HTR-8/SVneo (cell line): ENCODE data around the gene KMT2C.

Experiments
- DNase-seq: peaks from one replicate; pipeline ENCODE4 v3.0.0; 2011; ENCODE audit warnings: low spot score, mixed read lengths; ENCODE audit not compliant: insufficient read length
- FAIRE-seq: peaks from 2 replicates; lab custom pipeline; 2011; peaks lifted over from hg19 to GRCh38; lab: Jason Lieb, UNC

The KMT2C gene

DNA sequence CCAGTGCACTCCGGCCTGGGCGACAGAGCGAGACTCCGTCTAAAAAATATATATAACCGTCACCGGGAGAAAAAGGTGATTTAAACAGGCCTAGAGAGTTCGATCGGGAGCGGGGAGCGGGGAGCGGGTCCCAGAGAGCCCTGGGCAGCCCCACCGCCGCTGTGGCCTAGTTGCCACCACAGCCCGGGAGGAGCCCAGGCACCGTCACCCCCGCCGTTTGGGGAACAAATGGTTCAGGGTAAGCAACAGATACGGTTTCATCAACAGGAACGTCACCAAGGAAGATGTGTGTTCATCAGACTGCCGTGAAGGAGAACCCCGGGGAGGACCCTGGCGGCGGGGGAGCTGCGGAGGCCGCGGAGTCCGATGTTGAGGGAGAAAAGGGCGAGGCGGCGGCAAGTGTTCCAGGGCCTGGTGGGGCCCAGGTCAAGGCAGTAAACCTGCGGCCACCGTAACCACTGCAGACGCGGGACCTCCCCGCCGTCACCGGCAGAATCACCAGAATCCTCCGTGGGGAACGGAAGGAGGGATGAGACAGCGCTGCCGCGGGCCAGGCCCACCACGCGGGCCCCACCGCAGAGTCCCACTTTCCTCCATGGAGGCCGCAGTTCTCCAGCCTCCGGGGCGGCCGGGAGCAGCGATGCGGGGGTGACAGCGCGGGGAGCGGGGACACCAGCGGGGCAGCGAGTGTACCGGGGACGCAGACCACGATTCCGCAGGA, 306.9 kb downstream of the KMT2C start:
- FAIRE-seq, result no peak
- no peak for DNase-seq

DNA sequence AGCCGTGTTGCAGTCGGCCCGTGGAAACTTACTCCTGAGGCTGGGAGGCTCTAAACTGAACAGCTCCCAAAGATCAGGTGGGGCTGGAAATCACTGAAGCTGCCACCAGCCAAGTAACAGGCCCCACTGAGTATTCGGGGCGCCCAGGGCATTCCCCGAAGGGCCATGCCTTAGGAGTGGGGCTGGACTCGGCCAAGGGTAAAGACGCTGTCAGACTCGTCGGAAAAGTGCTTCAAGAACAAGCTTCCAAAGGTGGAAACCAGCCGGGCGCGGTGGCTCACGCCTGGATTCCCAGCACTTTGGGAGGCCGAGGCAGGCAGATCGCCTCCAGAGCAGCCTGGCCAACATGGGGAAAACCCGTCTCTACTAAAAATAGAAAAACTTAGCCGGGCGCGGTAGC, 307.6 kb downstream of the KMT2C start:
- no peak for DNase-seq
- no peak for FAIRE-seq

DNA sequence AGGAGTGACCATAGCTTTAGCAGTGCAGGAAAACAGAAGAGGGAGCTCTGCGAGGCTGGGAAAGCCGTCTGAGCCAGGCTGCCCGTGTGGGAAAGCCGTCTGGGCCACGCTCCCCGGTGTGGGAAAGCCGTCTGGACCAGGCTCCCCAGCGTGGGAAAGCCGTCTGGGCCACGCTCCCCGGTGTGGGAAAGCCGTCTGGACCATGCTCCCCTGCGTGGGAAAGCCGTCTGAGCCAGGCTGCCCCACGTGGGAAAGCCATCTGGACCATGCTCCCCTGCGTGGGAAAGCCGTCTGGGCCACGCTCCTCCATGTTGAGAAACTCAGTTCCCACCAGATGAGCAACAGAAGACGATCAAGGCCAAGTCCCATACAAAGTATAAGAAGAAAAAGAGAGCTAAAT, 308.6 kb downstream of the KMT2C start:
- DNase-seq (no peak), FAIRE-seq (no peak)

DNA sequence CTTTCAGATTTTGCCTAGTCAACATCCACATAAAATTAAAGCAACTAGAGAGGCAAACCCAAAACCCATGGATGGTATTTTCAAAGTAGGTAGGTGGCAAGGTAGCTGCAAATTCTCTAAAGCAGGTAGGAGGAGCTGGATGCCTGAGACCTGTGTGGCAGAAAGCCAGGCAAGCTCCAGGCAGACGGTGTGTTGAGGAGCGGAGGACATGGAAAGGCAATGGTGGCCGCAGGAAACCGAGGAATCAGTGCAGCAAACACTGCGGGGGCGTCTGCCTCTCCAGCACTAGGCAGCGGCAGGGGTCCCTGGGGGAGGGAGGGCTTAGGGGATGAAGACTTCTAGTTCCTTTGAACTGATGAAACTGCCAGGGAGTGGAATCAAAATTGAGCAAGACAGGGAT, 309.1 kb downstream of the KMT2C start:
- no peak for FAIRE-seq
- DNase-seq, result no peak

DNA sequence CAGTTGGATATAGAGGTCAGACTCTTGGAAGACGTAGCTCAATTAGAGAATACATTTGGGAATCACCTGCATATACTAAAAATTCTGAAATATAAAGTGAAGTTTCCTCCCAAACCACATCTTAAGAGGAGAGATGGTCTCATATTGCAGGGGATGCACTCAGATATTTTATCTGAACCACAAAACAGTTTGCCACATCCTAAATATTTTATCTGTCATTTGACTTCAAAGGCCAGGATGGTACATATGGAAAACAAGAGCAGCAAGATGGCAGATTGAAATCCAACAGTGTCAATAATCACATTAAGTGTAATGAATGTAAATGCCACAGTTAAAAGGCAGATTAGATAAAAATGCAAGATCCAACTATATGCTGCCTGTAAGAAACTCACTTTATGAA, 313.3 kb downstream of the KMT2C start:
- DNase-seq (no peak), FAIRE-seq (no peak)

DNA sequence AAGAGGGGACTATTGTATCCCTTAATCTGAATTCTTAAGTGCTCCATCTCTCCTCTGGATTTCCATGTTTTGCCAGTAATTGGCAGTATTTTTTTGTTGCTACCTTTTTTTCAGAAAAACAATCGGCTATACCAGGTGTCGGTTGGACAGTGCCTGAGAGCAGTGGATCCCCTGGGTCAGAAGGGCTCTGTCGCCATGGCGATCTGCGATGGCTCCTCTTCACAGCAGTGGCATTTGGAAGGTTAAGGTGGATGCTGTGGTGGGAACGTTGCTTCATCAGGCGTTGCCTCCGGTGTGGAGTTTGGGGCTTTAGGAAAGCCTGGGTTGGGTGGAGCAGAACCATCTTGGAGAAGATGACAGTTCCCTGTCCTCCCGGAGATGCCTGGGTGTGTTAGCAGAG, 314.4 kb downstream of the KMT2C start:
- FAIRE-seq (no peak), DNase-seq (no peak)

DNA sequence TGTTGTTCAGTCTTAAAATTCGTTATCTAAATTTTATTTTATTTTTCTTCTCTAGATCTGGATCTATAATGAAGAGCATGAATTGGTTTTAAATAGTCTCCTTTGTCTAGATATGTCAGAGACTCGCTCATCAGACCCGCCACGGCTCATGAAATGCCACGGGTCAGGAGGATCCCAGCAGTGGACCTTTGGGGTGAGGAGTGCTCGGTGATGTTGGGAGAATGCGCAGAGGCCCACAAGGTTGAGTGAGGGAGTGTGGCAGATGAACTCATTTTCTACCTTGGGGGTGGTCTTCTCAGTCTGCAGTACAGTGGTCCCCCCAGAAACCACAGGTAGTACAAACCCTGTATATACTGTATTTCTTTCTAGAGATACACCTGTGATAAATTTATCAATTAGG, 315.0 kb downstream of the KMT2C start:
- DNase-seq (no peak), FAIRE-seq (no peak)

DNA sequence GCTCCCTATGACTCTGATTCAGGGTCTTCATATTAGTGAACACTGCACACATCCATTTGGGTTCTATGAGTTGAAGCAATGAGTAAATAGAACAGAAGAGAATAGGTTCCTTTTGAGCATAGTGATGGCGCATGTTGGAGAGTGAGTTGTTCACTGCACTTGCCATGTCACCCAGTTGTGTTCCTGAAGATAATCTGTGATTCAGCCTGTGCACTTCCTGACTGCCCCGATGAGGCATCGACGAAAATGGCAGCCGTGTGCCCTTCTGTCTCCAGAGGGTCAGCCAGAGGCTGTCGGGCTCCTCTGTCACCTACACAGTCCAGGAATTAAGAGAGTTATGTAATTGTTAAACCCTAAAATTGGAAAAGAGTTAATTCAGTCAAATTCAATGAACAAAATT, 315.6 kb downstream of the KMT2C start:
- FAIRE-seq (no peak), DNase-seq (no peak)

DNA sequence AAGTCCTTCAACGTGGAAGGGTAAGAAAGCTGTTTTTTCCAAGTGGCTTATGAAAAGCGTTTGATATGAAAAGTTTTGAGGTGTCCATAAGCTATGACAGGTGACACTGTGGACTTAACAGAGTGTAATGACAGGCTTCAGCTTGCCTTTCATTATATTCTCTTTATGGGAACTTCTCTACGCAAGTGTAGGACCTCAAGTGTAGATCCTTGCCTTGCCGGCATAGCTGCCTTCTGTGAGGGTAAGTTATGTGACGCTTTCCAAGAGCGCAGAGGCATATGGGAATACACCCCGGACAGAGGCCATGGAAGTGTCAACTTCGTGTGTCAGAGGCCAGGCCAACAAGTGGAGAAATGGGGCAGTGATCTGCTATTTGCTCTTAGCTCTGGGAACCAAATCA, 318.4 kb downstream of the KMT2C start:
- FAIRE-seq, result no peak
- no peak for DNase-seq

DNA sequence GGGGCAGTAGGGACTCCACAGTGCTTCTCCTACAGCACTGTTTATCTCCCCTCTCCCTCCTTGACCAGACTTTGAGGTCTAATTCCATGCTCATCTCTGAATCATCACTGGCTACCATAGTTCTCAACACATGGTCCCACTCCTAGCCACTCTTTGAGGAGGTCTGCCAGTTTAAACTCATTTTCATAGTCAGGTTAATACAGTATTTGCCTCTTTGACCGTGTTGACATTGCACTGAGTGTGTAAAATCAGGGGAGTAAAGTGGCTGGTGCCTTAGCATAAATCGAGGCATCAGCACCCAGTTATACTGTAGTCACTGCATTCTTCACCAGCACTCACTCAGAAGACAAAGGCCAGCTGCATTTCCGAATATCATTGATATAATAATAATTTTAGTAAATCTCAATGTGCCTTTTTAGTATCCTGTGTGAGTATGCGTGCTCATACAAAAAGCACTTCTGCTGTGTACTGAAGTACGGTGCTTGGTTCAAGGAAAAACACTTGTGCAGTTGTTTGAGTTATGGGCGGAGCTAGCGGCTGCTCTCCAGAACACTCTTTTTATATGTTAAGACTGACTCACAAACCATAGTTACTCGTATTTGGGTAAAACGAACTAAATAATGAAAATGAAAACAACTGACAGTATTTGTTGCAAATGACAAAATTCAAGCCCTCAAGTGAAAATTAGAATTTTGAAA, 320.6 kb downstream of the KMT2C start:
- FAIRE-seq (no peak), DNase-seq (no peak)

DNA sequence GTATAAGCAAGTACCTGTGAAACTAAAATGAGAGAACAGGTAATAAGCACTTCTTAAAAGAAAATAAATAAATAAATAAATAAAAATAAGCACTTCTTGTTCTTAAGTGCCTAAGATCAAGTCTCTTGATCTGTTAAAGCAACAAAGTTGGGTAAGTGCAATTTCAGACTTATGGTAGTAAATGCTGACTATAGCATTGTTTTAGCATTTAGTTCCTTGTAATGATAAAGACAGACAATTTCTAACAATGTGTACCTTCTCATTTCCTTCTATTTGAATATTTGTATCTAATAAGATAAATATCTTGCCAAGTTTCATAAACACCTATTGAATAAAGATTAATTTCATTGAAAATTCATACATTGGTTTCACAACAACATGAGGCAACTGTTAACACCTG, 323.0 kb downstream of the KMT2C start:
- DNase-seq (no peak), FAIRE-seq (no peak)

DNA sequence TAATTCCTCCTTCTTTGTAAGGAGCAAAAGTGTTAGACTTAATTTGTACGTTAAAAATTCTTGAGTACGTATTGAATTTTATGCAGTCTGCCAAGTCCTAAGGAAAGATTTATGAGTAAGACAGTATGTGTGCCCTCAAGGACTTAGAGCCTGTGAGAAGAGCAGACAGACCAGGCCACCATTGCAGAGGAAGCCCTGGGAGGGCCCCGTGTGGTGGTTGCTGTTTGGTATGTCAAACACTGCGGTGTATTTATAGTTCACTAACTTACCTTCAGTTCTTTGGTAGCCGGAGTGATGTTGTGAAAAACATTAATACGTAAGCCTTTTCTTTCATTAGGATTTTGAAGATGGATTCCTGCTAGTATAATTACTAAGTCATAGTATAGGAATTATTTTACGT, 327.4 kb downstream of the KMT2C start:
- FAIRE-seq (no peak), DNase-seq (no peak)

DNA sequence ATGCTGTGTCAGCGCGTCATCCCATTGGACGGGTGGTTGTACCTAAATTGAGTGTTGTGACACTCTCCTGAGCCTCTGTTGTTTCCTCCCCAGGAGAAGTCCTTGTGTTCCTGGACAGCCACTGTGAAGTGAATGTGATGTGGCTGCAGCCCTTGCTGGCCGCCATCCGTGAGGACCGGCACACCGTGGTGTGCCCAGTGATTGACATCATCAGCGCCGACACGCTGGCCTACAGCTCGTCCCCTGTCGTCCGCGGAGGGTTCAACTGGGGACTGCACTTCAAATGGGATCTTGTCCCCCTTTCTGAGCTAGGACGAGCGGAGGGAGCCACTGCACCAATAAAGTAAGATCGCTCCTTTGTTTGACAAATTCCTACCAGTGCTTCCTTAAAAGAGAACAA, 327.9 kb downstream of the KMT2C start:
- FAIRE-seq (no peak), DNase-seq (no peak)

DNA sequence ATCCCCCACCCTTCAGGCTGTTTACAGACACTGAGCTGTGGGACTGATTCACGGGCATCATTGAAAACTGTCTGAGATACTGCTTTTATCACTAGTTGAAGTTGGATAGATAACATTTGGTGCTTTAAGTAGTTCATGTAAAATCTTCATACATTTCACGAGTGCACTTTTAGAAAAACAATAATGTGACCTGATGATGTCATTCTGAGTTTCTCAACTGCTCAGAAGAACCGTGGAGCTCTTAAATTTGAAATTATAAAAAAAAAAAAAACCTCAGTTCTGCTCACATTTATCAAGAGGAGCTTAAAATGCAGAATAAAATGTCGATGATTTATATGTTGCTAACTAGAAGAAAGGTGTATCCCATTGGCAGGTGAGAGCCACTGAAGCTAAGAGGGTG, 328.8 kb downstream of the KMT2C start:
- FAIRE-seq, result no peak
- DNase-seq, result no peak

DNA sequence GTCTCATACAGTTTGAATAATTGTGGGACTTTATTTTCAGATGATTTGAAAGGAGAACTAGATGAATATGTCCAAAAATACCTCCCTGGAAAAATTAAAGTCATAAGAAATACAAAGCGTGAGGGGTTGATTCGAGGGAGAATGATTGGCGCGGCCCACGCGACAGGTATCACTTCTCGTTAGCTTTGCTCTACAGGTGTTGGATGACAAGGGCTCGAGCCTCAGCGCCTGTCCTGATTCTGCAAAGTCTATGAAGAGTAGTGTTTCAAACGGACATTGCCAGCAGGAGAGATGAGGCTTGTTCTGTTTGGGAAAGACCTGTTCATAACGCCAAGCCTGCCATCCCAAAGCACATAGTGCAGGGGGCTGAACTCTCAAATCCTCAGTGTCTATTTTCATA, 330.6 kb downstream of the KMT2C start:
- FAIRE-seq (no peak), DNase-seq (no peak)

DNA sequence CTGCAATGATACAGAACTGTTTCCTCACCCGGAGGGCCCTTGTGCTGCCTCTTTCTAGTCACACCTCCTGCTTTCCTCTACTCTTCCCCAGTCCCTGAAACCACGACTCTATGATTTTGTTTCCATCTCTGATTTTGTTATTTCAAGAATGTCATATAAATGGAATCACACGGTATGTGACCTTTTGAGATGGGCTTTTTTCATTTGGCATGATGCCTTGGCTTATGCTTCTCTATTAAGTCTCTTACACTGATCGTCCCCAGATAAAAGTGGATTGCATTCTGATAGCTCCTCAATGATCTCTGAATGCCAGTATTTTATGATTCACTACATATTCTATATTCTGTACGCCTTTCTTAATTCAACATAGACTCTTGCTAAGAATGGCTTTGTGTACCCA, 332.1 kb downstream of the KMT2C start:
- no peak for DNase-seq
- no peak for FAIRE-seq

DNA sequence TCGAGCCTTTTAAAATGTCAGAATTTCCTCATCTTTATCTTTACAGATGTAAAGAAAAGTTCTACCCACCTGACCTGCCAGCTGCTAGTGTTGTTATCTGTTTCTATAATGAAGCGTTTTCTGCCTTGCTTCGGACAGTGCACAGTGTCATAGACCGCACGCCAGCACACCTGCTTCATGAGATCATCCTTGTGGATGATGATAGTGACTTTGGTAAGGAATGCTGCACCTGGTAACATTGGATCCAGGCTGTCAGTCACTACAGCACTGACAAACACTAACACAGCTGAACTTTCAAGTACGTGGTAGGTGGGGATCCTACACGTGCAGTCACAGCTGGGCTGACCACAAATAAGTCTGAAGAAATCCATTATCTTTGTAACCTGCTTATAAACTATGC, 332.7 kb downstream of the KMT2C start:
- no peak for DNase-seq
- no peak for FAIRE-seq

DNA sequence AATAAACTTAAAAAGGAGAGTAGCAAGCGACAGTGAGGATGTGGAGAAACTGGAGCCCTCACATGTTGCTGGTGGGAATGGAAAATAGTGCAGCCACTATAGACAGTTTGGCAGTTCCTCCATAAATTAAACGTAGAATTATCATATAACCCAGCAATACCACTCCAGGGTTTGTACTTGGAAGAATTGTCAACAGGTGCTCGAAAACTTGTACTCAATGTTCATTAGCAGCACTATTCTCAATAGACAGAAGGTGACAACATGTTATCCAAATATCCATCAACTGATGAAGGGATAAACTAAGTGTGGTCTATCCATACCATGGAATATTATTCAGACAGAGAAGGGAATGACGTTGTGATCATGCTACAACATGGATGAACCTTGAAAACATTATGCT, 338.5 kb downstream of the KMT2C start:
- FAIRE-seq, result no peak

DNA sequence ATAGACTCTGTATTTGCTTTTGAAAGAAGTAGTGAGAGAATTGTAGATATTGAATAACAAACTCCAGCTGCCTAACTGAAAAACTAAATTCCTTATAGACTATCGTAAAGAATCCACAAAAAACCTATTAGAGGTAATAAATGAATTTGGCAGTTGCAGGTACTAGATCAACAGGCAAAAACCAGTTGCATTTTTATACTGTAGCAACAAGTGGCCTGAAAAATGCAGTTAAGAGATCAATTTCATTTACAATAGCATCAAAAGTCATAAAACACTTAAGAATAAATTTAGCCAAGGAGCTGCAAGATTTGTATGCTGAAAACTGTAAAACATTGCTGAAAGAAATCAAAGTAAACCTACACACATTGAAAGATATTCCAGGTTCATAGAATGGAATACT, 340.0 kb downstream of the KMT2C start:
- DNase-seq (no peak), FAIRE-seq (no peak)

More for the DNA sequence above, 338.5 kb downstream of the KMT2C start:
- no peak for DNase-seq

DNA sequence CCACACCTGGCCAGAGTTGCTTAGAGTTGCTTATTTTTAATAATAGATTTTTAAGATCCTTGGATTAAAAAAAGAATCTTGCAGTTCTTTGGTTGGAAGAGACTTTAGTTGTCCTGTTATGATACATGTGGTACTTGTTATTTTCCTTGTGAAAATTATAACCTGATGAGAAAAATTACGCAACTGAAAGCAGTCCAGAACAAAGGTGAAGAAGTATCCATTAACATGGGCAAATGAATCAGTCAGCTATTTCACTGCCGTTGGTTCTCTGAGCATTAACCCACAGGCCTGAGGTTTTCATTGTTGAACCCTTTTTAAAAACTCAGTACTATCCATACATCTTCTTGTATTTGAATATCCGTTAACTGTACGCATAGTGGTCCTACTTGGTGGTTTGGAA, 342.1 kb downstream of the KMT2C start:
- no peak for DNase-seq
- FAIRE-seq, result no peak

DNA sequence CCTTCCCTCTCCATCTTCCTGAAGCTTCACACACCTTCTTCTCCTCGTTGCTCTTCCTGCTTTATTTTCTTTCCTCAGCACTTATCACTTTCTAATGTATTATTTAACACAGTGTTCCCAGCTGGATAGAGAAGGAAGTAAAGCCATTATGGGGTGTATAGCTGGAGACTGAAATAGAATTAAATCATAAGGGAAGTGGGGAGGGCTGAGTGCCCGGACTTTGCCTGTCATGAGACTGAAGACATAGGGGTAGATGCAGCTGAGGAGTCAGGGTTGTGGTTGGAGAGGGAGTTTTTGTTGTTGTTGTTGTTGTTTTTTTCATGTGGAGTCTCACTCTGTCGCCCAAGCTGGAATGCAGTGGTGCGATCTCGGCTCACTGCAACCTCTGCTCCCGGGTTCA, 345.1 kb downstream of the KMT2C start:
- FAIRE-seq (no peak), DNase-seq (no peak)

DNA sequence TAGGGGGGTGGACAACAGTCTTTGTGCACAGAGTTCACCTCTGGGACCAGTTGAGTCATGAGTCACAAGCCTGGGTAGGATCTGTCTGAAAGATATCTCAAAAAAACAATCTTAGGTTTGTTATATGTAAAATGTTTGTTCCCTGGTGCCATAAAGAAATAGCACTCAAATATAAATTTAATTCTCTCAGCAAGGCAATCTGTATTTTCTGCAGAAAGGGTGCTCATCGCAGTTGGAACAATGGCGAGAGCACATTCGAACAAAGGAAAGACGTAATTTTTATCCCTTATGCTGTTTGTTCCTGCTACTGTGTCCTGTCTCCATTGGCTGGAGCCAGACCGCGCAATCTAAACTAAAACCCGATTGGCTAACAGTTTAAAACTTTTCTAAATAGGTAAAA, 346.6 kb downstream of the KMT2C start:
- no peak for FAIRE-seq
- DNase-seq, result no peak
